OCI-LY1 (cell line): ENCODE measurements around the gene RMI2.

Experiments used
- H2AFZ ChIP-seq: fragments of 200-600 bp; sonication (generic), shearing (Covaris generic); 2 replicates; pipeline ENCODE4 v1.6.0; 2014; ENCODE audit warnings: antibody characterized with exemption, mild to moderate bottlenecking, low read length
- H3F3A ChIP-seq: fragments of 200-600 bp; sonication (generic), shearing (Covaris generic); 2 replicates; pipeline ENCODE4 v1.6.0; 2014; ENCODE audit warnings: mild to moderate bottlenecking, antibody characterized with exemption, low read length, moderate library complexity; ENCODE audit not compliant: insufficient read depth
- H3K27ac ChIP-seq: fragments of 200-600 bp; sonication (generic); 2 replicates; pipeline ENCODE4 v1.5.1; 2014; ENCODE audit warnings: low read length, mixed run types, mild to moderate bottlenecking, low read depth; ENCODE audit not compliant: poor library complexity, severe bottlenecking
- H3K27me3 ChIP-seq: fragments of 200-600 bp; sonication (generic); 2 replicates; pipeline ENCODE4 v1.6.0; 2014; ENCODE audit warnings: antibody characterized with exemption, mild to moderate bottlenecking, low read length, moderate library complexity; ENCODE audit not compliant: insufficient read depth
- H3K36me3 ChIP-seq: fragments of 200-600 bp; sonication (generic); 2 replicates; pipeline ENCODE4 v1.6.1; 2014; ENCODE audit warnings: mild to moderate bottlenecking, antibody characterized with exemption, low read length, moderate library complexity, mixed read lengths; ENCODE audit not compliant: insufficient read depth
- H3K4me1 ChIP-seq: fragments of 200-600 bp; sonication (generic); 2 replicates; pipeline ENCODE4 v1.5.1; 2014; ENCODE audit warnings: mild to moderate bottlenecking, low read length, moderate library complexity; ENCODE audit not compliant: insufficient read depth, severe bottlenecking
- H3K4me2 ChIP-seq: fragments of 200-600 bp; sonication (generic), shearing (Covaris generic); 2 replicates; pipeline ENCODE4 v1.6.1; 2014; ENCODE audit warnings: low read length
- H3K4me3 ChIP-seq: fragments of 200-600 bp; sonication (generic); 2 replicates; pipeline ENCODE4 v1.5.1; 2014; ENCODE audit warnings: low read length, low read depth, mild to moderate bottlenecking, mixed read lengths; ENCODE audit not compliant: poor library complexity, severe bottlenecking
- H3K79me2 ChIP-seq: fragments of 200-600 bp; shearing (Covaris generic); 2 replicates; pipeline ENCODE4 v1.6.1; 2016; ENCODE audit warnings: mixed run types, low read length, mixed read lengths; ENCODE audit not compliant: insufficient read depth
- H3K9ac ChIP-seq: fragments of 200-600 bp; sonication (generic), shearing (Covaris generic); 2 replicates; pipeline ENCODE4 v1.6.1; 2014; ENCODE audit warnings: mild to moderate bottlenecking, low read length, mixed read lengths
- H3K9me2 ChIP-seq: fragments of 200-600 bp; sonication (generic), shearing (Covaris generic); 2 replicates; pipeline ENCODE4 v1.6.1; 2014; ENCODE audit warnings: low read depth, mild to moderate bottlenecking, low read length, mixed read lengths
- H3K9me3 ChIP-seq: fragments of 200-600 bp; shearing (Covaris generic); 2 replicates; pipeline ENCODE4 v1.6.1; 2014; ENCODE audit warnings: low read length, mixed read lengths
- H4K20me1 ChIP-seq: fragments of 200-600 bp; sonication (generic), shearing (Covaris generic); 2 replicates; pipeline ENCODE4 v1.6.0; 2016; ENCODE audit warnings: mild to moderate bottlenecking, low read length; ENCODE audit not compliant: insufficient read depth
- CTCF ChIP-seq: fragments of 200-600 bp; sonication (generic), shearing (Covaris generic); IDR thresholded peaks from 2 replicates; pipeline ENCODE4 v1.5.1; 2017; ENCODE audit warnings: mild to moderate bottlenecking, antibody characterized with exemption, low read length, moderate library complexity, mixed read lengths
- EZH2 ChIP-seq: fragments of 200-600 bp; sonication (generic), shearing (Covaris generic); IDR thresholded peaks from 2 replicates; pipeline ENCODE4 v1.8.0; 2017; ENCODE audit warnings: borderline replicate concordance, mixed run types, mild to moderate bottlenecking, antibody characterized with exemption, low read length, moderate library complexity, mixed read lengths

The RMI2 gene

GRCh38 chr16:11329071-11329491 is 16.2 kb upstream of the RMI2 start:
- no peak overlapping the region for H3K27ac ChIP-seq
- no peaks in the 10 kb centered on the region for H3F3A ChIP-seq
- H3K4me2 ChIP-seq = peak overlapping the region; percentile 50
- H3K4me3 ChIP-seq = no peak overlapping the region
- TF ChIP-seq CTCF = no peak
- no peak for TF ChIP-seq EZH2
- no peaks in the 10 kb centered on the region for H4K20me1 ChIP-seq
- peaks cover 18% of the 10 kb centered on the region; the same call in 1 of the 2 replicates for H3K27me3 ChIP-seq
- H3K9ac ChIP-seq = no peak overlapping the region
- peaks cover 10% of the 10 kb centered on the region; the same call in 1 of the 2 replicates for H3K36me3 ChIP-seq
- H3K9me2 ChIP-seq = no peaks in the 10 kb centered on the region
- peaks cover 30% of the 10 kb centered on the region for H3K4me1 ChIP-seq
- no peaks in the 10 kb centered on the region for H3K79me2 ChIP-seq
- 0 out of 2 replicates have a peak, but pooled peaks cover 6% of the 10 kb centered on the region for H3K9me3 ChIP-seq
- no peak overlapping the region for H2AFZ ChIP-seq

GRCh38 chr16:11329891-11330290 is 15.4 kb upstream of the RMI2 start:
- H3K9me3 ChIP-seq = 0 out of 2 replicates have a peak, but pooled peaks cover 6% of the 10 kb centered on the region
- H3K27ac ChIP-seq = no peak overlapping the region
- TF ChIP-seq CTCF (no peak), EZH2 (no peak)
- H3K9ac ChIP-seq = no peak overlapping the region
- no peaks in the 10 kb centered on the region for H3F3A ChIP-seq
- no peaks in the 10 kb centered on the region for H4K20me1 ChIP-seq
- peaks cover 30% of the 10 kb centered on the region for H3K4me1 ChIP-seq
- peaks cover 10% of the 10 kb centered on the region; the same call in 1 of the 2 replicates for H3K36me3 ChIP-seq
- H2AFZ ChIP-seq = no peak overlapping the region
- no peaks in the 10 kb centered on the region for H3K79me2 ChIP-seq
- peaks cover 18% of the 10 kb centered on the region; the same call in 1 of the 2 replicates for H3K27me3 ChIP-seq
- H3K4me2 ChIP-seq = no peak overlapping the region
- H3K9me2 ChIP-seq = no peaks in the 10 kb centered on the region
- no peak overlapping the region for H3K4me3 ChIP-seq

GRCh38 chr16:11330526-11331237 is 14.6 kb upstream of the RMI2 start:
- peaks cover 18% of the 10 kb centered on the region; the same call in 1 of the 2 replicates for H3K27me3 ChIP-seq
- H3F3A ChIP-seq = no peaks in the 10 kb centered on the region
- H4K20me1 ChIP-seq = no peaks in the 10 kb centered on the region
- H3K27ac ChIP-seq = no peak overlapping the region
- H2AFZ ChIP-seq = no peak overlapping the region
- peaks cover 26% of the 10 kb centered on the region for H3K4me1 ChIP-seq
- no peaks in the 10 kb centered on the region for H3K79me2 ChIP-seq
- no peak overlapping the region for H3K4me3 ChIP-seq
- TF ChIP-seq CTCF = no peak
- no peak for TF ChIP-seq EZH2
- H3K9me2 ChIP-seq = no peaks in the 10 kb centered on the region
- 0 out of 2 replicates have a peak, but pooled peaks cover 6% of the 10 kb centered on the region for H3K9me3 ChIP-seq
- no peak overlapping the region for H3K4me2 ChIP-seq
- H3K36me3 ChIP-seq = peaks cover 10% of the 10 kb centered on the region; the same call in 1 of the 2 replicates
- H3K9ac ChIP-seq = no peak overlapping the region
